Lower leg skin (tissue), 3 donors: ENCODE results near the gene CYP19A1.

ENCODE experiments used
- CTCF ChIP-seq, 3 donors: fragments of 450-650 bp; IDR thresholded peaks; one replicate each; pipeline ENCODE4 v1.5.1; 2016; ENCODE audit warnings: antibody characterized with exemption in 3 of 3, mild to moderate bottlenecking in 3 of 3, moderate library complexity in 2 of 3
- POLR2A ChIP-seq, 2 donors: fragments of 450-650 bp; IDR thresholded peaks; one replicate each; pipeline ENCODE4 v1.6.1; 2016 to 2017; ENCODE audit warnings: antibody characterized with exemption in 2 of 2, mild to moderate bottlenecking in 1 of 2, moderate library complexity in 1 of 2

- TF ChIP-seq POLR2A (IDR thresholded peaks at IDR 0.05) = no peak
- TF ChIP-seq CTCF (IDR thresholded peaks at IDR 0.05) = no peak
Observed at GRCh38 chr15:51368751-51369450, 30.5 kb upstream of the CYP19A1 start.
